Sigmoid colon (tissue), 7 donors: ENCODE data around the gene CAPN12. TPM values are rescaled to one million over a fixed set of nuclear protein-coding genes. Genes with fewer than 3 reads are reported as not detected.

Experiments used
- DNase-seq: peaks from one replicate; pipeline ENCODE4 v3.0.0-alpha.2; 2019
- H3K27ac ChIP-seq, 4 donors: fragments of 200-600 bp; sonication (generic); one replicate each; pipeline ENCODE4 v1.5.1; 2016 to 2019; ENCODE audit warnings: mild to moderate bottlenecking in 1 of 4
- H3K27me3 ChIP-seq, 3 donors: fragments of 200-600 bp; sonication (generic); one replicate each; pipeline ENCODE4 v1.5.1; 2019; ENCODE audit warnings: mild to moderate bottlenecking in 1 of 3
- H3K36me3 ChIP-seq, 4 donors: fragments of 200-600 bp; sonication (generic); one replicate each; pipeline ENCODE4 v1.5.1; 2016 to 2019
- H3K4me1 ChIP-seq, 4 donors: fragments of 200-600 bp; sonication (generic); one replicate each; pipeline ENCODE4 v1.5.1; 2017 to 2019
- H3K4me3 ChIP-seq, 4 donors: fragments of 200-600 bp; sonication (generic); one replicate each; pipeline ENCODE4 v1.5.1; 2017 to 2019; ENCODE audit warnings: mild to moderate bottlenecking in 2 of 4, moderate library complexity in 1 of 4
- H3K9me3 ChIP-seq, 4 donors: fragments of 200-600 bp in 3 of 4; sonication (generic) in 3 of 4; one replicate each; pipeline versions ENCODE4 v1.5.1 to v1.6.1; 2013 to 2019
- CTCF ChIP-seq, 4 experiments: fragments of 450-650 bp in 3 of 4; fragments of 200-600 bp in 1 of 4; IDR thresholded peaks; one replicate each; pipeline ENCODE4 v1.5.1; 2016 to 2019; ENCODE audit warnings: antibody characterized with exemption in 4 of 4, mild to moderate bottlenecking in 3 of 4, moderate library complexity in 2 of 4
- EP300 ChIP-seq, 4 donors: sonication (generic); formaldehyde crosslinking; IDR thresholded peaks; one replicate each; pipeline ENCODE4 v1.6.1; 2017; ENCODE audit warnings: antibody characterized with exemption in 4 of 4
- POLR2A ChIP-seq, 2 donors: fragments of 450-650 bp; IDR thresholded peaks; one replicate each; pipeline ENCODE4 v1.6.1; 2016; ENCODE audit warnings: antibody characterized with exemption in 2 of 2, mild to moderate bottlenecking in 2 of 2, moderate library complexity in 2 of 2
- POLR2AphosphoS5 ChIP-seq, 4 donors: sonication (generic); formaldehyde crosslinking; IDR thresholded peaks; one replicate each; pipeline ENCODE4 v1.6.1; 2017; ENCODE audit warnings: antibody characterized with exemption in 4 of 4
- WGBS, 2 donors: extraction: QIAGEN DNeasy Blood & Tissue Kit; methylation state at CpG; one replicate each; pipeline ENCODE4 v1.1.7; 2013; 5-methylcytosine and 5-hydroxymethylcytosine counted together
- intact Hi-C: fragments of 100-400 bp; cut with DNase I; formaldehyde crosslinking; loops from one replicate; pipeline ENCODE4 v1.15.1; 2023
- polyA plus RNA-seq, 3 donors: library from polyadenylated mRNA; stranded (reverse); fragments of 200-250 nt; gene quantifications; one replicate each; pipeline ENCODE4 v1.2.3, GENCODE V29; 2013
- total RNA-seq, 4 donors: library from RNA; depleted of rRNA; stranded (reverse); fragments of >200 nt; gene quantifications; one replicate each; pipeline ENCODE4 v1.1.0, GENCODE V29; 2016
- donor health status: healthy with polysubstance abuse.
- donor health status: Bipolar disorder and iron deficiency.
- donor health status: healthy.

The CAPN12 gene
- total and polyA plus RNA-seq, 7 donors = 0.33 to 14.3 (median 4.2) TPM; not detected in 1

- peaks cover 0 to 9% (median 2%) of the 10 kb centered on the region in 4 donors for H3K36me3 ChIP-seq
- peak overlapping the region in 1 of 4 donors; percentile 8 for H3K4me3 ChIP-seq
- peaks cover 0 to 98% (median 96%) of the 10 kb centered on the region in 4 donors for H3K4me1 ChIP-seq
- no peaks in the 10 kb centered on the region for H3K9me3 ChIP-seq
- intact Hi-C loops = loop anchor here (2.0 kb wide), 1 partner anchor 16 kb away; no protein-coding TSS in a partner anchor
- TF ChIP-seq POLR2A (IDR thresholded peaks at IDR 0.05) = no peak
- TF ChIP-seq CTCF (IDR thresholded peaks at IDR 0.05) = no peak
- TF ChIP-seq EP300 (IDR thresholded peaks at IDR 0.05) = no peak
- H3K27ac ChIP-seq = peak overlapping the region; percentile 91 to 97 (median 96)
- no peaks in the 10 kb centered on the region for H3K27me3 ChIP-seq
- WGBS, 2 donors = 42 to 47% methylated on average over 9 of the region's 9 CpGs
- no peak for DNase-seq
Observed at GRCh38 chr19:38695317-38695683, 49.0 kb downstream of the CAPN12 start.

GRCh38 chr19:38693380-38694223, 50.7 kb downstream of the CAPN12 start:
- Histone ChIP-seq H3K4me1 (peaks cover 0 to 98% (median 93%) of the 10 kb centered on the region in 4 donors), H3K36me3 (peaks cover 0 to 8% (median 0%) of the 10 kb centered on the region in 4 donors), H3K27me3 (no peaks in the 10 kb centered on the region), H3K27ac (peak overlapping the region; percentile 91 to 97 (median 96)), H3K4me3 (no peak overlapping the region), H3K9me3 (no peaks in the 10 kb centered on the region)
- 45 to 68% methylated on average over 19 of the region's 19 CpGs for WGBS, 2 donors
- intact Hi-C loops = loop anchor here (2.0 kb wide), 2 partner anchors 17 to 45 kb away; no protein-coding TSS in a partner anchor
- DNase-seq = no peak
- no peak for TF ChIP-seq POLR2A (IDR thresholded peaks at IDR 0.05)
- TF ChIP-seq EP300 (IDR thresholded peaks at IDR 0.05) = no peak
- TF ChIP-seq POLR2AphosphoS5 (IDR thresholded peaks at IDR 0.05) = peak in 2 of 4 donors; percentile 42 to 43
- no peak for TF ChIP-seq CTCF (IDR thresholded peaks at IDR 0.05)

- 77 to 83% methylated on average over 25 of the region's 25 CpGs for WGBS, 2 donors
- no peaks in the 10 kb centered on the region for H3K27me3 ChIP-seq
- no peaks in the 10 kb centered on the region for H3K9me3 ChIP-seq
- peaks cover 0 to 92% (median 91%) of the 10 kb centered on the region in 4 donors for H3K4me1 ChIP-seq
- TF ChIP-seq EP300 (IDR thresholded peaks at IDR 0.05) = no peak
- TF ChIP-seq POLR2AphosphoS5 (IDR thresholded peaks at IDR 0.05) = peak in 1 of 4 donors; percentile 10
- DNase-seq = no peak
- peak overlapping the region in 1 of 4 donors; percentile 6 for H3K4me3 ChIP-seq
- H3K36me3 ChIP-seq = peaks cover 0 to 8% (median 0%) of the 10 kb centered on the region in 4 donors
- peak overlapping the region; percentile 91 to 97 (median 96) for H3K27ac ChIP-seq
- intact Hi-C loops = loop anchor here (2.0 kb wide), 1 partner anchor 44 kb away; no protein-coding TSS in a partner anchor
Observed at GRCh38 chr19:38692458-38693379, 51.6 kb downstream of the CAPN12 start.

- peak in 2 of 4 donors; percentile 89 to 98 for TF ChIP-seq EP300 (IDR thresholded peaks at IDR 0.05)
- TF ChIP-seq POLR2AphosphoS5 (IDR thresholded peaks at IDR 0.05) = peak; percentile 61 to 88 (median 78)
- TF ChIP-seq CTCF (IDR thresholded peaks at IDR 0.05) = no peak
- TF ChIP-seq POLR2A (IDR thresholded peaks at IDR 0.05) = peak in 1 of 2 donors; percentile 51
- intact Hi-C loops = loop anchor here (2.0 kb wide), 1 partner anchor 43 kb away; no protein-coding TSS in a partner anchor
- H3K4me3 ChIP-seq = peak overlapping the region in 1 of 4 donors; percentile 6
- WGBS, 2 donors = 77% methylated on average over 15 of the region's 15 CpGs
- no peaks in the 10 kb centered on the region for H3K9me3 ChIP-seq
- H3K27me3 ChIP-seq = no peaks in the 10 kb centered on the region
- DNase-seq = peak; percentile 94
- peaks cover 0 to 89% (median 84%) of the 10 kb centered on the region in 4 donors for H3K4me1 ChIP-seq
- peak overlapping the region; percentile 91 to 97 (median 96) for H3K27ac ChIP-seq
- H3K36me3 ChIP-seq = peaks cover 0 to 5% (median 0%) of the 10 kb centered on the region in 4 donors
Observed at GRCh38 chr19:38691938-38692457, 52.3 kb downstream of the CAPN12 start.
